Measurements from ENCODE around the gene IRX2. TPM values are rescaled to one million over a fixed set of nuclear protein-coding genes. Genes with fewer than 3 reads are reported as not detected.

The IRX2 gene
- polyA plus RNA-seq, 1 donor from 2014 or later: 0.95 TPM

DNA sequence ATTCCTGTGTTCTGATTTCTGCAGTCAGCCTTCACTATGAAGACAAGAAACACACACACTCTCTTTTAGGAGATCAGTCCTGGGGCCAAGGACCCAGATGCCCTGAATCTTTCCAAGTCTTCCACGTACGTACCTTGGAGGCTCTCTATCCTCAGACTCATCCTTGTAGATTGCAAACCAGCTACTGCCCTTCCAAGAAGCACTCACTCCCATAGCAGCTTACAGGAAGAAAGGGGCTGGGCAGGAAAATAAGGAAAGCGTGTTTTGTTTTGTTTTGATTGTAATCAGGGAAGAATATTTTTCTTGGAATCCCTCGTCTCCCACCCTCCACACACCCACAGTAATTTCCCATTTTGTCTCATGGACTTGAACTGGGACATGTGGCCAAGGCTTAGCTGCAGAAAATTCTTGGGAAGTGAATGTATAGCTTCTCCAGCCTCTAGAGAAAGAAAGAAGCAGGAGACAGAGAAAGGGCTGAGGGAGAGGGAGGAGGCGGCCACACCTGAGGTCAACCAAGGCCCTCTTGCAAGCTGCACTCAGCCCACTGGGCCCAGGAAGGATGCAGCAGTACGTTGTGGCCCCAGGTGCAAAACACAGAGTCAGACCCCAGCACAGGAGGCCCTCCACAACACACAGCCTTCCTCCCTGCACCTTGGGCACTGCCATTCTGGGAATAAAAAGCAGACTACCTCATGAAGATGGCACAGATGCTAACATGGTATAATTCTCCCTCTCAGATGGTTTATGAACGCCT lies 29.9 kb downstream of the IRX2 start:
- Histone ChIP-seq H4K20me1 (ENCODE audit: insufficient read depth) (no peaks in the 10 kb centered on the region), H3K9ac (ENCODE audit: low read length) (no peak overlapping the region), H3K4me2 (ENCODE audit: low read length) (no peak overlapping the region), H3K9me2 (ENCODE audit: insufficient read depth, low read length) (no peaks in the 10 kb centered on the region), H3K79me2 (replicated peaks; ENCODE audit: insufficient read depth, low read length) (no peaks in the 10 kb centered on the region), H3F3A (ENCODE audit: insufficient read depth, low read length, poor library complexity, severe bottlenecking) (no peaks in the 10 kb centered on the region), H3K27ac (ENCODE audit: low read length) (no peak overlapping the region), H3K27me3 (ENCODE audit: insufficient read depth, low read depth, low read length) (no peaks in the 10 kb centered on the region), H2AFZ (ENCODE audit: low read depth, low read length) (no peak overlapping the region), H3K36me3 (ENCODE audit: insufficient read depth, low read length) (no peaks in the 10 kb centered on the region), H3K9me3 (ENCODE audit: low read length) (no peaks in the 10 kb centered on the region), H3K4me3 (ENCODE audit: low read length) (no peak overlapping the region)
- TF ChIP-seq SMC3 (conservative IDR thresholded peaks at IDR 0.05; ENCODE audit: poor library complexity) (no peak), EZH2 (IDR thresholded peaks at IDR 0.05; ENCODE audit: borderline replicate concordance, insufficient read depth, low read length, poor library complexity, severe bottlenecking) (no peak), MXI1 (conservative IDR thresholded peaks at IDR 0.05; ENCODE audit: poor library complexity, severe bottlenecking) (no peak), POLR2AphosphoS5 (IDR thresholded peaks at IDR 0.05) (no peak), RAD21 (conservative IDR thresholded peaks at IDR 0.05) (no peak), EP300 (conservative IDR thresholded peaks at IDR 0.05; ENCODE audit: poor library complexity, severe bottlenecking) (no peak), TAF1 (IDR thresholded peaks at IDR 0.05; ENCODE audit: low read depth) (no peak)
- TF ChIP-seq, protein P1, sequence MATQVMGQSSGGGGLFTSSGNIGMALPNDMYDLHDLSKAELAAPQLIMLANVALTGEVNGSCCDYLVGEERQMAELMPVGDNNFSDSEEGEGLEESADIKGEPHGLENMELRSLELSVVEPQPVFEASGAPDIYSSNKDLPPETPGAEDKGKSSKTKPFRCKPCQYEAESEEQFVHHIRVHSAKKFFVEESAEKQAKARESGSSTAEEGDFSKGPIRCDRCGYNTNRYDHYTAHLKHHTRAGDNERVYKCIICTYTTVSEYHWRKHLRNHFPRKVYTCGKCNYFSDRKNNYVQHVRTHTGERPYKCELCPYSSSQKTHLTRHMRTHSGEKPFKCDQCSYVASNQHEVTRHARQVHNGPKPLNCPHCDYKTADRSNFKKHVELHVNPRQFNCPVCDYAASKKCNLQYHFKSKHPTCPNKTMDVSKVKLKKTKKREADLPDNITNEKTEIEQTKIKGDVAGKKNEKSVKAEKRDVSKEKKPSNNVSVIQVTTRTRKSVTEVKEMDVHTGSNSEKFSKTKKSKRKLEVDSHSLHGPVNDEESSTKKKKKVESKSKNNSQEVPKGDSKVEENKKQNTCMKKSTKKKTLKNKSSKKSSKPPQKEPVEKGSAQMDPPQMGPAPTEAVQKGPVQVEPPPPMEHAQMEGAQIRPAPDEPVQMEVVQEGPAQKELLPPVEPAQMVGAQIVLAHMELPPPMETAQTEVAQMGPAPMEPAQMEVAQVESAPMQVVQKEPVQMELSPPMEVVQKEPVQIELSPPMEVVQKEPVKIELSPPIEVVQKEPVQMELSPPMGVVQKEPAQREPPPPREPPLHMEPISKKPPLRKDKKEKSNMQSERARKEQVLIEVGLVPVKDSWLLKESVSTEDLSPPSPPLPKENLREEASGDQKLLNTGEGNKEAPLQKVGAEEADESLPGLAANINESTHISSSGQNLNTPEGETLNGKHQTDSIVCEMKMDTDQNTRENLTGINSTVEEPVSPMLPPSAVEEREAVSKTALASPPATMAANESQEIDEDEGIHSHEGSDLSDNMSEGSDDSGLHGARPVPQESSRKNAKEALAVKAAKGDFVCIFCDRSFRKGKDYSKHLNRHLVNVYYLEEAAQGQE (IDR thresholded peaks at IDR 0.05; ENCODE audit: borderline replicate concordance): no peak
- TF ChIP-seq, protein P2, sequence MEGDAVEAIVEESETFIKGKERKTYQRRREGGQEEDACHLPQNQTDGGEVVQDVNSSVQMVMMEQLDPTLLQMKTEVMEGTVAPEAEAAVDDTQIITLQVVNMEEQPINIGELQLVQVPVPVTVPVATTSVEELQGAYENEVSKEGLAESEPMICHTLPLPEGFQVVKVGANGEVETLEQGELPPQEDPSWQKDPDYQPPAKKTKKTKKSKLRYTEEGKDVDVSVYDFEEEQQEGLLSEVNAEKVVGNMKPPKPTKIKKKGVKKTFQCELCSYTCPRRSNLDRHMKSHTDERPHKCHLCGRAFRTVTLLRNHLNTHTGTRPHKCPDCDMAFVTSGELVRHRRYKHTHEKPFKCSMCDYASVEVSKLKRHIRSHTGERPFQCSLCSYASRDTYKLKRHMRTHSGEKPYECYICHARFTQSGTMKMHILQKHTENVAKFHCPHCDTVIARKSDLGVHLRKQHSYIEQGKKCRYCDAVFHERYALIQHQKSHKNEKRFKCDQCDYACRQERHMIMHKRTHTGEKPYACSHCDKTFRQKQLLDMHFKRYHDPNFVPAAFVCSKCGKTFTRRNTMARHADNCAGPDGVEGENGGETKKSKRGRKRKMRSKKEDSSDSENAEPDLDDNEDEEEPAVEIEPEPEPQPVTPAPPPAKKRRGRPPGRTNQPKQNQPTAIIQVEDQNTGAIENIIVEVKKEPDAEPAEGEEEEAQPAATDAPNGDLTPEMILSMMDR (IDR thresholded peaks at IDR 0.05; ENCODE audit: poor library complexity, severe bottlenecking): no peak

DNA sequence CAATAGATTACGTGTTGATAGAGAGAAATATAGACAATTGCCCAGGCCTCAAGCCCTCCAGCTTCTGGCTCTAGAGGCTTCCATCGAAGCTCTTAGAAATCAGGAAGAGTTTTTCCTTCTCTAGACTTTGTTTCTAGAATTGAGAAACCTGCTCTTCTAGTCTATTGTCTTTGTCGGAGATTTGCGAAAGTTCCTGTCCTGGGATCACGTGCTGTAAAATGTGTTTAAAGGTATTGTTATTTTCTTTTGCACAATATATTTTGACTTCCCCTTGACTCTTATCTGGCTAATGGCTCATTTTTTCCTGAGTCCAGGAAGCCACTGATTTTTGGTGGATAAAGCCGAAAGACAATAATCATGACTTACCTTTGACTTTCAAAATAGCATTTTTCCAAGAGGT lies 32.1 kb downstream of the IRX2 start:
- H2AFZ ChIP-seq (ENCODE audit: low read depth, low read length): no peak overlapping the region

More for the DNA sequence above, 32.1 kb downstream of the IRX2 start:
- Histone ChIP-seq H3K79me2 (replicated peaks; ENCODE audit: insufficient read depth, low read length) (no peaks in the 10 kb centered on the region), H3K4me2 (ENCODE audit: low read length) (no peak overlapping the region), H3K36me3 (ENCODE audit: insufficient read depth, low read length) (no peaks in the 10 kb centered on the region), H3F3A (ENCODE audit: insufficient read depth, low read length, poor library complexity, severe bottlenecking) (no peaks in the 10 kb centered on the region), H3K9me2 (ENCODE audit: insufficient read depth, low read length) (no peaks in the 10 kb centered on the region), H3K27ac (ENCODE audit: low read length) (no peak overlapping the region), H3K4me3 (ENCODE audit: low read length) (no peak overlapping the region), H3K9me3 (ENCODE audit: low read length) (no peaks in the 10 kb centered on the region), H3K9ac (ENCODE audit: low read length) (no peak overlapping the region), H4K20me1 (ENCODE audit: insufficient read depth) (no peaks in the 10 kb centered on the region), H3K27me3 (ENCODE audit: insufficient read depth, low read depth, low read length) (no peaks in the 10 kb centered on the region)
- TF ChIP-seq TAF1 (IDR thresholded peaks at IDR 0.05; ENCODE audit: low read depth) (no peak), SMC3 (conservative IDR thresholded peaks at IDR 0.05; ENCODE audit: poor library complexity) (no peak), MXI1 (conservative IDR thresholded peaks at IDR 0.05; ENCODE audit: poor library complexity, severe bottlenecking) (no peak), POLR2AphosphoS5 (IDR thresholded peaks at IDR 0.05) (no peak), EZH2 (IDR thresholded peaks at IDR 0.05; ENCODE audit: borderline replicate concordance, insufficient read depth, low read length, poor library complexity, severe bottlenecking) (no peak), RAD21 (conservative IDR thresholded peaks at IDR 0.05) (no peak), EP300 (conservative IDR thresholded peaks at IDR 0.05; ENCODE audit: poor library complexity, severe bottlenecking) (no peak)
- TF ChIP-seq, protein P1 (IDR thresholded peaks at IDR 0.05; ENCODE audit: borderline replicate concordance): no peak
- TF ChIP-seq, protein P2 (IDR thresholded peaks at IDR 0.05; ENCODE audit: poor library complexity, severe bottlenecking): no peak

All from neural cell (in vitro differentiated cells).